ENCODE data around the gene TMC4. TPM values are rescaled to one million over a fixed set of nuclear protein-coding genes. Genes with fewer than 3 reads are reported as not detected.

Gene TMC4
- polyA plus RNA-seq, 3 donors: 1.5 to 2.5 (median 2.1) TPM

DNA sequence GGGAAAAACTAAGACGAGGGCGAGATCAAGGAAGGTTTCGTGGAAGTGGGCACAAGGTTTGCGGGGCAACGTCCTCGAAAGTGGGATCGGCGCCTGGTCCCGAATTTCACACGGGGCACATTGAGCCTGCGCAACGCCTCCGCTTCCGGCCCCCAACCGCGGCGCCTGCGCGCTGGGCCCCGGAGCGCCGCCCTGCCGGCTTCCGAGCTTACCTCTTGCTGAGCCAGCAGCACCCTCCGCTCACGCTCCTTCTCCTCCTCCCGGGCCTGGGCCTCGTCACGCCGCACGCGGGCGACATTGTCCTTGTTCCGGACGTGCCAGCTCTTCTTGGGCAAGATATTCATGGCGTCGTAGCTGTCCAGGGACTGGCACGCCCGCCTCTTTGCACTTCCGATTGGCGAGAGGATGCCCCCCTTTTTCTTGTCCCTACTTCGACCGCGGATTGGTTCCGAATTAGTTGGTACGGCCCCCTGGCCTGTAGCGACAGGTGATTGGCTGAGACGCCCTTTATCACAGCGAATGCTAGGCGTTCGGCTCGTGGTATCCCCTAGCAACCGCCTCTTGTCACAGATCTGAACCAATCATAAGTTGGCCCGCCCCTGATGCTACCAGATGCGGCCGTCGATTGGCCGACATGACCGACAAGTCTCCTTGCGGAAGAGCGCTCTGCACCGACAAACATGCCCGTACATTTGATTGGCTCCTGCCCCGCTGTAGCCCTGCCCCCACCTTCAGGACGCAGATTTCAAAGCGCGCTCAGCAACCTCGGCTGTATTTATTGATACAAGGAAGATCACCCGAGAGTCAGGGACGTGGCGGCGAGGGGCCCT is 13.4 kb downstream of the TMC4 start, which contains the start of gene LENG1:
Gene LENG1, minus strand, starts transcription at position 370 of the 830 bp plus-strand sequence. Its CDS starts 26 bp downstream, at position 344.
- Histone ChIP-seq H3K4me2 (replicated peaks; ENCODE audit: extremely low read depth, low read length, poor library complexity, severe bottlenecking) (peak within 1 kb of the TSS; percentile 97), H3K4me1 (ENCODE audit: control insufficient read depth in 1 of 2, insufficient read depth in 2 of 2, low read length in 2 of 2) (peaks cover 54 to 62% of the 10 kb centered on the region in 2 donors), H3K36me3 (replicated peaks in 1 of 2; ENCODE audit: control insufficient read depth in 1 of 2, insufficient read depth in 2 of 2, low read length in 2 of 2) (peaks cover 34 to 36% of the 10 kb centered on the region in 2 donors), H3K27me3 (ENCODE audit: control insufficient read depth in 2 of 2, insufficient read depth in 2 of 2, low read length in 2 of 2) (peaks cover 0 to 3% of the 10 kb centered on the region in 2 donors), H3K9ac (ENCODE audit: insufficient read depth, low read length, poor library complexity, severe bottlenecking) (peak within 1 kb of the TSS; percentile 73), H3K79me2 (ENCODE audit: insufficient read depth, low read length) (peaks cover 48% of the 10 kb centered on the region), H4K20me1 (ENCODE audit: insufficient read depth, low read length) (peaks cover 47% of the 10 kb centered on the region), H3K27ac (ENCODE audit: low read depth in 1 of 2, low read length in 2 of 2) (peak within 1 kb of the TSS; percentile 78 to 93), H3K4me3 (replicated peaks in 1 of 3; ENCODE audit: low read depth in 2 of 3, low read length in 3 of 3) (peak within 1 kb of the TSS; percentile 69 to 94 (median 72)), H3K9me3 (replicated peaks in 1 of 2; ENCODE audit: control insufficient read depth in 1 of 2, insufficient read depth in 1 of 2, low read length in 2 of 2) (no peaks in the 10 kb centered on the region), H2AFZ (ENCODE audit: insufficient read depth, low read depth, low read length, poor library complexity, severe bottlenecking) (peak within 1 kb of the TSS; percentile 84)
- DNase-seq: peak; percentile 100
- H3K27me3 Mint-ChIP-seq (ENCODE audit: low read depth in 3 of 3): peaks cover 0 to 15% (median 7%) of the 10 kb centered on the region in 3 donors
- H3K36me3 Mint-ChIP-seq: peaks cover 28 to 36% of the 10 kb centered on the region in 2 donors
- peaks cover 0 to 2% (median 0%) of the 10 kb centered on the region in 7 donors for H3K9me3 Mint-ChIP-seq
- H3K27ac Mint-ChIP-seq: peak within 1 kb of the TSS; percentile 96 to 99 (median 98)
- H3K4me1 Mint-ChIP-seq: peaks cover 60% of the 10 kb centered on the region
- intact Hi-C loops (cut with micrococcal nuclease): loop anchor here (1.0 to 2.0 kb wide), 3 partner anchors 22 to 31 kb away; partner anchors contain the start of genes CNOT3 (in 2 of the 2) and TSEN34 (in 1 of the 2)
- peak within 1 kb of the TSS; percentile 88 to 95 for H3K4me3 Mint-ChIP-seq
- 0% methylated on average over 72 of the region's 72 CpGs for WGBS (ENCODE audit: insufficient coverage)
- TF ChIP-seq, protein P1, sequence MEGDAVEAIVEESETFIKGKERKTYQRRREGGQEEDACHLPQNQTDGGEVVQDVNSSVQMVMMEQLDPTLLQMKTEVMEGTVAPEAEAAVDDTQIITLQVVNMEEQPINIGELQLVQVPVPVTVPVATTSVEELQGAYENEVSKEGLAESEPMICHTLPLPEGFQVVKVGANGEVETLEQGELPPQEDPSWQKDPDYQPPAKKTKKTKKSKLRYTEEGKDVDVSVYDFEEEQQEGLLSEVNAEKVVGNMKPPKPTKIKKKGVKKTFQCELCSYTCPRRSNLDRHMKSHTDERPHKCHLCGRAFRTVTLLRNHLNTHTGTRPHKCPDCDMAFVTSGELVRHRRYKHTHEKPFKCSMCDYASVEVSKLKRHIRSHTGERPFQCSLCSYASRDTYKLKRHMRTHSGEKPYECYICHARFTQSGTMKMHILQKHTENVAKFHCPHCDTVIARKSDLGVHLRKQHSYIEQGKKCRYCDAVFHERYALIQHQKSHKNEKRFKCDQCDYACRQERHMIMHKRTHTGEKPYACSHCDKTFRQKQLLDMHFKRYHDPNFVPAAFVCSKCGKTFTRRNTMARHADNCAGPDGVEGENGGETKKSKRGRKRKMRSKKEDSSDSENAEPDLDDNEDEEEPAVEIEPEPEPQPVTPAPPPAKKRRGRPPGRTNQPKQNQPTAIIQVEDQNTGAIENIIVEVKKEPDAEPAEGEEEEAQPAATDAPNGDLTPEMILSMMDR (IDR thresholded peaks at IDR 0.05): peak; percentile 19

DNA sequence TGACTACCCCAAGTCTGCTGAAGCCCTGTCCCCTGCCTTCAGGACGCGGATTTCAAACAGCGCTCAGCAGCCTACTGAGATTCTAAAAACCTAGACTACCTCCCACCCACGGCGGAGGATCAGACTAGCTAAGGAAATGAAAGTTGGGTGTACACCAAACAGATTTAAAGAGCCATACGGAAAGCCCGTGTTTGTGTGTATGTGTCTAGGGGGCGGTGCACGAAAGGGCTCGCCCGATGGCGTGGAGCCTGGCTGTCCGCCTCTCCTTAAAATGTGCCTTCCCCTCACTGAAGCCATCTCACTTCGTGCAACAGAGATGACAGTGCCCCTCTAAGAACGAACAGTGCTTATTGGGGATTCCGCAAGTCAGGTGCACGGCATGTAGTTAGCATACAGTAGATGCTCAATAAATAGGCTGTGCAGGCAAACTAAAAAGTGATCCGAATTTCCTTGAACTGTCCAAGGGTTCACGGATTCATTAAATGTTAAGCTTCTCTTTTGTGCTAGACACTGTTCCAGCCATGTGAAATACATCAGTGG is 14.1 kb downstream of the TMC4 start:
- Mint-ChIP-seq H3K4me1 (peaks cover 53% of the 10 kb centered on the region), H3K36me3 (peaks cover 35 to 43% of the 10 kb centered on the region in 2 donors), H3K9me3 (no peaks in the 10 kb centered on the region), H3K4me3 (peak overlapping the region; percentile 88 to 95), H3K27me3 (ENCODE audit: low read depth in 3 of 3) (peaks cover 0 to 8% (median under 1%) of the 10 kb centered on the region in 3 donors), H3K27ac (peak overlapping the region; percentile 96 to 99 (median 98))
- H2AFZ ChIP-seq (ENCODE audit: insufficient read depth, low read depth, low read length, poor library complexity, severe bottlenecking): peak overlapping the region; percentile 80
- intact Hi-C loops (cut with micrococcal nuclease): loop anchor here (1.0 to 2.0 kb wide), 3 partner anchors 22 to 32 kb away; partner anchors contain the start of genes CNOT3 (in 2 of the 2) and TSEN34 (in 1 of the 2)
- WGBS (ENCODE audit: insufficient coverage): 4% methylated on average over 4 of the region's 19 CpGs
- peak overlapping the region; percentile 73 for H3K9ac ChIP-seq (ENCODE audit: insufficient read depth, low read length, poor library complexity, severe bottlenecking)
- H3K36me3 ChIP-seq (replicated peaks in 1 of 2; ENCODE audit: control insufficient read depth in 1 of 2, insufficient read depth in 2 of 2, low read length in 2 of 2): peaks cover 41 to 43% of the 10 kb centered on the region in 2 donors
- peaks cover 54% of the 10 kb centered on the region for H4K20me1 ChIP-seq (ENCODE audit: insufficient read depth, low read length)
- peak overlapping the region; percentile 78 to 93 for H3K27ac ChIP-seq (ENCODE audit: low read depth in 1 of 2, low read length in 2 of 2)
- peaks cover 48% of the 10 kb centered on the region for H3K79me2 ChIP-seq (ENCODE audit: insufficient read depth, low read length)
- no peaks in the 10 kb centered on the region for H3K9me3 ChIP-seq (replicated peaks in 1 of 2; ENCODE audit: control insufficient read depth in 1 of 2, insufficient read depth in 1 of 2, low read length in 2 of 2)
- peak overlapping the region; percentile 97 for H3K4me2 ChIP-seq (replicated peaks; ENCODE audit: extremely low read depth, low read length, poor library complexity, severe bottlenecking)
- no peaks in the 10 kb centered on the region for H3K27me3 ChIP-seq (ENCODE audit: control insufficient read depth in 2 of 2, insufficient read depth in 2 of 2, low read length in 2 of 2)
- peaks cover 47 to 55% of the 10 kb centered on the region in 2 donors for H3K4me1 ChIP-seq (ENCODE audit: control insufficient read depth in 1 of 2, insufficient read depth in 2 of 2, low read length in 2 of 2)
- H3K4me3 ChIP-seq (replicated peaks in 1 of 3; ENCODE audit: low read depth in 2 of 3, low read length in 3 of 3): peak overlapping the region; percentile 69 to 94 (median 72)
- peak in 1 of 3 donors; percentile 15 for DNase-seq
- TF ChIP-seq, protein P1 (IDR thresholded peaks at IDR 0.05): no peak

Measured in CD14-positive monocyte (primary cell).